ENCODE results near the gene MINDY1.

Gene MINDY1

DNA sequence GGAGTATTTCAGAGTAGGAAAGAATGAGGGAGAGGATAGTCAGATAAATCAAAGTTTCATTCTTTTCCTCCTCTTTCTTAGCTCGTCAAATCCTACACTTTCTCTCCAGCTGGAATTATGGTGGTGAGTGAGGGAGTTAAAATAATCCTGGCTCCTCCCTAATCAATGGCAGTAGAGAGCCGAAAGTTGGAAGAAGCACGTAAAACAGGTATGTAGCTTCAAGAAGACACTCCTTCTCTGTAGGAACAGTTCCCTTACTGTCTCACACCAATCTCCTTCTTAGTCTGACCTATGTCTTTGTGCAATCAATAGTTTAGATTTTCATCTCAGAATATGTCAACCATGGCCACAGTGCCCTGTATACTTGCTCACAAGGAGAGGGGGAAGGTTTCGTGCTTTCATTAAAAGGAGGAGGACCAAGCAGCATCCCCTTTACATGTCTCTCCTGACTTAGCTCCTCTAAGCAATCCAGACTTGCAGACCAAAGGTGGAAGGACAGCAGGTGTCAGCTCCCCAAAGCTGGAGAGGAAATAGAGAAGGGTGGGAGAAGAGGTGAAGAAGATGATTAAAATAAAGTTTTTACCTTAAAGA lies 878 bp downstream of the MINDY1 start:
- CTCF ChIA-PET = interaction anchor here (0.9 to 16.2 kb wide), 21 partner anchors 10 to 732 kb away, joined by 3 to 551 read pairs (median 4); partner anchors contain the start of genes ADAMTSL4, ANXA9 and CERS2
- H3K4me3 ChIP-seq (ENCODE audit: low read depth, low read length) = peak overlapping the region; percentile 71
- TF ChIP-seq CTCF (IDR thresholded peaks at IDR 0.05; ENCODE audit: insufficient read depth, low read length, missing control alignments) = no peak
- no peak for DNase-seq (ENCODE audit: low read depth, low spot score)
- POLR2A ChIA-PET = interaction anchor here (0.6 to 1.4 kb wide), 4 partner anchors 9 to 56 kb away, joined by 3 to 5 read pairs (median 3); partner anchors contain the start of gene CERS2

GRCh38 chr1:151003180-151003579 lies 3.5 kb downstream of the MINDY1 start:
- ChIA-PET POLR2A (no interaction called here), CTCF (interaction anchor here (0.6 to 16.2 kb wide), 3 partner anchors 7 to 49 kb away, joined by 3 to 551 read pairs (median 136); partner anchors contain the start of genes ANXA9 and CERS2)
- TF ChIP-seq CTCF (IDR thresholded peaks at IDR 0.05; ENCODE audit: insufficient read depth, low read length, missing control alignments) = no peak
- H3K4me3 ChIP-seq (ENCODE audit: low read depth, low read length) = no peak overlapping the region
- DNase-seq (ENCODE audit: low read depth, low spot score) = no peak

DNA sequence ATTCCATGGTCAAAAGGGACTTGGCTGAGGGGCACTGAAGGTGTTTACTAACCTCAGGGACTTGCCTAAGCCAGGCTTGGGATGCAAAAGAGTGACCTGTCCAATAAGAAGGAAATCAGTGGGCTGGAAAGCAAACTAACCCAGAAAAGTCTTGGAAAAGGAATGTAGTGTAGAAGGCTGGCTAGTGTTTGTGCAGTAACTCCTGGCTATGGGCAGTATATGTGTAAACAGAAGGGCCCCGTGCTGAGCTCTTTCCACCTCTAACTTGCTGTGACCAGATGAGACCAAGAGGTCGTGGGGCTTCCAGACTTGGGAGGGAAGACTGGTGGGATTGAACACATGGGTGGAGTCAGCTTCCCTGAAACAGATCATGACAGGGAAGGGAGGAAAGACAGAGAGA lies 4.1 kb downstream of the MINDY1 start:
- POLR2A ChIA-PET = no interaction called here
- CTCF ChIA-PET = interaction anchor here (5.8 to 16.2 kb wide), 2 partner anchors 7 to 21 kb away, joined by 136 to 551 read pairs; partner anchors contain the start of genes ANXA9 and CERS2
- no peak overlapping the region for H3K4me3 ChIP-seq (ENCODE audit: low read depth, low read length)
- DNase-seq (ENCODE audit: low read depth, low spot score) = no peak
- TF ChIP-seq CTCF (IDR thresholded peaks at IDR 0.05; ENCODE audit: insufficient read depth, low read length, missing control alignments) = no peak

- ChIA-PET POLR2A (no interaction called here), CTCF (interaction anchor here (5.8 to 16.2 kb wide), 2 partner anchors 6 to 20 kb away, joined by 136 to 551 read pairs; partner anchors contain the start of genes ANXA9 and CERS2)
- H3K4me3 ChIP-seq (ENCODE audit: low read depth, low read length) = no peak overlapping the region
- TF ChIP-seq CTCF (IDR thresholded peaks at IDR 0.05; ENCODE audit: insufficient read depth, low read length, missing control alignments) = no peak
- no peak for DNase-seq (ENCODE audit: low read depth, low spot score)
These were observed 4.7 kb downstream of the MINDY1 start for GRCh38 chr1:151002051-151002450.

DNA sequence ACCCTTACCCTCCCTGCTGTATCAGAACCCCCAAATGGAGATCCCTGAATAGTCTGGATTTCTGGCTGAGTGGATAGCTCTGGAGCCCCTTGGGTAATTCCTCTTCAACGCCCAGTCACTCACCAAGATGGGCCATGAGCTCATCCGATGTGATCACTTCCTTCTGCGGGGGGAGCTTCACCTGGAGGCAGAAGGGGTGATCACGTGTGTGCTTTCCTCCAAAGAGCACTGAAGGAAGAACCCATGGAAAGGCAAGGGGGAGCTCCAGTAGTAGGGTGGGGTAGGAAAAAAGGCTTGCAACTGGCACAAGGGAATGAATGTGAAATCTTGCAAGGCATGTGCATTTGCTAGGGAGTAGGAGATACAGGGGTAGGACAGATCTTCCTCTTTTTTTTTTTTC lies 5.1 kb downstream of the MINDY1 start:
- no peak for DNase-seq (ENCODE audit: low read depth, low spot score)
- H3K4me3 ChIP-seq (ENCODE audit: low read depth, low read length) = no peak overlapping the region
- POLR2A ChIA-PET = no interaction called here
- no peak for TF ChIP-seq CTCF (IDR thresholded peaks at IDR 0.05; ENCODE audit: insufficient read depth, low read length, missing control alignments)
- CTCF ChIA-PET = interaction anchor here (0.9 to 16.2 kb wide), 2 partner anchors 20 to 79 kb away, joined by 3 to 551 read pairs; partner anchors contain the start of genes ANXA9 and CERS2

DNA sequence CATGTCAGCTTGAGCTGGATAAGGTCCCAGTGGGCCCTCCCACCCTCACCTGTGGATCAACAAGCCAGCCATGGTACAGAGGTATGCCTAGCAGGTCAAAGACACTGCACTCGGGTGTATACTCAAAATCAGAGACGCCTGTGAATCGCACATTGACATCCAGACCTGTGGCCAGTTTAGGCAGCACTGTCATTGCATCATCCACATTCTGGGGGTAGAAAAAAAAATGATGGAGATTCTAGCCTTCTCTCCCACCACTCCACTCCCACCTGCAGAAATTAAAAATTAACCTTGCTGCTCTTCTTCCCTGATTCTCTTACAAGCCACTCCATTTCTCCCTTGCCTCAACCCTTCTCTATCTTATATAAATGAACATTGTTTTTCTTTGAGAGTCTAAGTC lies 6.3 kb downstream of the MINDY1 start:
- ChIA-PET CTCF (interaction anchor here (1.0 to 16.2 kb wide), 2 partner anchors 8 to 19 kb away, joined by 3 to 551 read pairs; partner anchors contain the start of genes ANXA9, CERS2 and PRUNE1), POLR2A (no interaction called here)
- no peak for DNase-seq (ENCODE audit: low read depth, low spot score)
- TF ChIP-seq CTCF (IDR thresholded peaks at IDR 0.05; ENCODE audit: insufficient read depth, low read length, missing control alignments) = no peak
- H3K4me3 ChIP-seq (ENCODE audit: low read depth, low read length) = no peak overlapping the region

All from AG04449 (cell line).